ENCODE data around the gene GALM. TPM values are rescaled to one million over a fixed set of nuclear protein-coding genes. Genes with fewer than 3 reads are reported as not detected.

The GALM gene
- total and polyA plus RNA-seq, 10 of the 15 experiments (the other 5 are each of a cell fraction or from before 2014, with no cell fraction given): 1.1 to 4.0 (median 1.7) TPM

GRCh38 chr2:38751596-38752410, 85.9 kb downstream of the GALM start (continued):
- no peak for TF ChIP-seq NKRF (conservative IDR thresholded peaks at IDR 0.05)
- TF ChIP-seq ZZZ3 (IDR thresholded peaks at IDR 0.05; ENCODE audit: control insufficient read depth, insufficient read length, low read depth): no peak
- TF ChIP-seq BACH1 (IDR thresholded peaks at IDR 0.05; ENCODE audit: borderline replicate concordance): no peak
- TF ChIP-seq PKNOX1 (IDR thresholded peaks at IDR 0.05): no peak
- TF ChIP-seq SMAD5 (IDR thresholded peaks at IDR 0.05; ENCODE audit: low read depth): no peak
- peak; percentile 84 for TF ChIP-seq ZBTB33 (IDR thresholded peaks at IDR 0.05)
- no peak for TF ChIP-seq RELA (IDR thresholded peaks at IDR 0.05; ENCODE audit: borderline replicate concordance, partially characterized antibody)
- no peak for TF ChIP-seq CREM (IDR thresholded peaks at IDR 0.05; ENCODE audit: low read depth)
- no peak for TF ChIP-seq E2F4 (IDR thresholded peaks at IDR 0.05; ENCODE audit: low read depth, low read length)
- TF ChIP-seq RB1 (IDR thresholded peaks at IDR 0.05; ENCODE audit: borderline replicate concordance): no peak
- no peak for TF ChIP-seq PRDM15 (CRISPR knock-in tag; IDR thresholded peaks at IDR 0.05)
- no peak for TF ChIP-seq POLR2AphosphoS5 (IDR thresholded peaks at IDR 0.05; ENCODE audit: low read length)
- no peak for TF ChIP-seq CUX1 (IDR thresholded peaks at IDR 0.05; ENCODE audit: insufficient replicate concordance, low read depth, low read length)
